AG20443 (cell line): ENCODE measurements around the gene LRRC8C.

Source experiments
- DNase-seq: peaks from one replicate; pipeline ENCODE4 v3.0.0; 2012; ENCODE audit warnings: low spot score, mixed read lengths

LRRC8C gene

GRCh38 chr1:89763649-89763986, 130.7 kb downstream of the LRRC8C start:
- no peak for DNase-seq

GRCh38 chr1:89765774-89766173, 132.9 kb downstream of the LRRC8C start:
- DNase-seq = no peak

- DNase-seq = no peak
Measured at GRCh38 chr1:89767618-89768017, 134.7 kb downstream of the LRRC8C start.
